ENCODE data around the gene ULK2. TPM values are rescaled to one million over a fixed set of nuclear protein-coding genes. Genes with fewer than 3 reads are reported as not detected.

The ULK2 gene
- total and polyA plus RNA-seq, 12 donors = 9.5 to 32.0 (median 15.1) TPM

- H3K27ac ChIP-seq = no peak overlapping the region
- intact Hi-C loops (cut with DNase I) = no loop called here
Measured at GRCh38 chr17:19725486-19725885, 142.2 kb downstream of the ULK2 start.

GRCh38 chr17:19724501-19725420 lies 143.0 kb downstream of the ULK2 start:
- peak; percentile 48 to 79 (median 56) for DNase-seq

More at GRCh38 chr17:19725486-19725885, 142.2 kb downstream of the ULK2 start:
- 86 to 94% (median 88%) methylated on average over 5 of the region's 5 CpGs for WGBS, 4 donors
- peaks cover 22 to 27% of the 10 kb centered on the region in 2 donors for H3K4me1 ChIP-seq (replicated peaks in 1 of 2)
- TF ChIP-seq POLR2A (IDR thresholded peaks at IDR 0.05) (no peak), CTCF (IDR thresholded peaks at IDR 0.05) (no peak)
- H3K4me3 ChIP-seq = no peak overlapping the region
- no peaks in the 10 kb centered on the region for H3K9me3 ChIP-seq (replicated peaks in 1 of 3)
- H3K36me3 ChIP-seq (replicated peaks in 1 of 2) = no peaks in the 10 kb centered on the region
- no peak for DNase-seq
- H3K27me3 ChIP-seq = no peaks in the 10 kb centered on the region

GRCh38 chr17:19723964-19724363 lies 143.8 kb downstream of the ULK2 start:
- TF ChIP-seq POLR2A (IDR thresholded peaks at IDR 0.05) (no peak), CTCF (IDR thresholded peaks at IDR 0.05) (no peak)
- H3K9me3 ChIP-seq (replicated peaks in 1 of 3) = no peaks in the 10 kb centered on the region
- no peak overlapping the region for H3K4me3 ChIP-seq
- H3K27me3 ChIP-seq = no peaks in the 10 kb centered on the region
- peak overlapping the region in 1 of 5 donors; percentile 49 for H3K27ac ChIP-seq
- WGBS, 4 donors = 88 to 100% (median 100%) methylated on average over 1 of the region's 1 CpG
- no peak for DNase-seq
- intact Hi-C loops (cut with DNase I) = no loop called here
- no peaks in the 10 kb centered on the region for H3K36me3 ChIP-seq (replicated peaks in 1 of 2)
- peaks cover 22 to 28% of the 10 kb centered on the region in 2 donors for H3K4me1 ChIP-seq (replicated peaks in 1 of 2)

More at GRCh38 chr17:19724501-19725420, 143.0 kb downstream of the ULK2 start:
- no peaks in the 10 kb centered on the region for H3K9me3 ChIP-seq (replicated peaks in 1 of 3)
- no peaks in the 10 kb centered on the region for H3K27me3 ChIP-seq
- H3K4me3 ChIP-seq = peak overlapping the region in 1 of 4 donors; percentile 41
- H3K27ac ChIP-seq = peak overlapping the region in 3 of 5 donors; percentile 24 to 49 (median 36)
- TF ChIP-seq CTCF (IDR thresholded peaks at IDR 0.05) = no peak
- TF ChIP-seq POLR2A (IDR thresholded peaks at IDR 0.05) = no peak
- 49 to 67% (median 56%) methylated on average over 19 to 55 of the region's 55 CpGs for WGBS, 4 donors
- intact Hi-C loops (cut with DNase I) = no loop called here
- H3K4me1 ChIP-seq (replicated peaks in 1 of 2) = peaks cover 22 to 28% of the 10 kb centered on the region in 2 donors
- no peaks in the 10 kb centered on the region for H3K36me3 ChIP-seq (replicated peaks in 1 of 2)

Small RNAs within 50 kb of the gene (small RNA-seq; reads per million reads assigned to genes)
- 0 reads per million in 2 donors for gene AC015726.2

Other genes starting within 250 kb of the ULK2 start
- gene ALDH3A2, start 219.2 kb downstream of the ULK2 start, total RNA-seq = 1,000 to 10,000 TPM in 1 of 9 donors, 100 to 1,000 TPM in 8; 312 to 1,009 (median 470) TPM
- gene ALDH3A2, start 219.2 kb downstream of the ULK2 start, polyA plus RNA-seq = 100 to 1,000 TPM in 2 of 3 donors, 10 to 100 TPM in 1; 99.1 to 951 (median 170) TPM
- 1 to 10 TPM in 1 of 9 donors, under 1 TPM in 2, not detected in 6; 0.28 to 1.3 (median 0.36) TPM for gene SLC47A2, start 151.4 kb downstream of the ULK2 start, total RNA-seq
- under 1 TPM in 1 of 3 donors, not detected in 2; 0.10 TPM for gene SLC47A2, start 151.4 kb downstream of the ULK2 start, polyA plus RNA-seq
- gene ALDH3A1, start 119.6 kb downstream of the ULK2 start, total RNA-seq = 1 to 10 TPM in 6 of 9 donors, under 1 TPM in 2, not detected in 1; 0.17 to 4.0 (median 2.0) TPM
- gene ALDH3A1, start 119.6 kb downstream of the ULK2 start, polyA plus RNA-seq = under 1 TPM; 0.09 to 0.98 (median 0.56) TPM
- 10 to 100 TPM; 21.3 to 52.7 (median 39.1) TPM for gene AKAP10, start 109.9 kb upstream of the ULK2 start, total RNA-seq
- gene AKAP10, start 109.9 kb upstream of the ULK2 start, polyA plus RNA-seq = 10 to 100 TPM in 1 of 3 donors, 1 to 10 TPM in 2; 8.1 to 27.7 (median 9.8) TPM
- gene SPECC1, start 141.4 kb upstream of the ULK2 start, total RNA-seq = 10 to 100 TPM; 34.9 to 96.1 (median 50.3) TPM
- 10 to 100 TPM; 19.2 to 33.0 (median 32.8) TPM for gene SPECC1, start 141.4 kb upstream of the ULK2 start, polyA plus RNA-seq

All from adrenal gland (tissue), 12 donors.